Skeletal muscle cell (primary cell): ENCODE data around the gene TRIO.

Experiments used
- DNase-seq: peaks from one replicate; pipeline ENCODE4 v3.0.0-alpha.2; 2010; ENCODE audit warnings: low read depth
- H3K4me3 ChIP-seq: 2 replicates; pipeline ENCODE4 v1.5.1; 2011; ENCODE audit warnings: low read depth, mild to moderate bottlenecking, control low read depth, low read length, moderate library complexity

Gene TRIO

GRCh38 chr5:14356305-14356704 lies 213.2 kb downstream of the TRIO start:
- no peak overlapping the region for H3K4me3 ChIP-seq
- no peak for DNase-seq

GRCh38 chr5:14357441-14357840 lies 214.3 kb downstream of the TRIO start:
- no peak for DNase-seq
- no peak overlapping the region for H3K4me3 ChIP-seq

- no peak for DNase-seq
- H3K4me3 ChIP-seq: no peak overlapping the region
Observed at GRCh38 chr5:14357851-14358250, 214.7 kb downstream of the TRIO start.

- DNase-seq: no peak
- no peak overlapping the region for H3K4me3 ChIP-seq
Observed at GRCh38 chr5:14358536-14358935, 215.4 kb downstream of the TRIO start.

- DNase-seq: no peak
- no peak overlapping the region for H3K4me3 ChIP-seq
Observed at GRCh38 chr5:14359069-14360043, 216.2 kb downstream of the TRIO start.

- H3K4me3 ChIP-seq: no peak overlapping the region
- DNase-seq: no peak
Observed at GRCh38 chr5:14362491-14362890, 219.3 kb downstream of the TRIO start.

- DNase-seq: no peak
Observed at GRCh38 chr5:14364096-14364495, 221.0 kb downstream of the TRIO start.

GRCh38 chr5:14364576-14365472 lies 221.7 kb downstream of the TRIO start:
- no peak for DNase-seq
- no peak overlapping the region for H3K4me3 ChIP-seq

More at GRCh38 chr5:14364096-14364495, 221.0 kb downstream of the TRIO start:
- H3K4me3 ChIP-seq: no peak overlapping the region

GRCh38 chr5:14365831-14366430 lies 222.8 kb downstream of the TRIO start:
- H3K4me3 ChIP-seq: no peak overlapping the region
- DNase-seq: no peak

- DNase-seq: no peak
Observed at GRCh38 chr5:14366763-14367162, 223.6 kb downstream of the TRIO start.

GRCh38 chr5:14367364-14367763 lies 224.2 kb downstream of the TRIO start:
- no peak overlapping the region for H3K4me3 ChIP-seq
- no peak for DNase-seq

More at GRCh38 chr5:14366763-14367162, 223.6 kb downstream of the TRIO start:
- H3K4me3 ChIP-seq: no peak overlapping the region

GRCh38 chr5:14369780-14370179 lies 226.6 kb downstream of the TRIO start:
- no peak overlapping the region for H3K4me3 ChIP-seq
- no peak for DNase-seq

- no peak for DNase-seq
Observed at GRCh38 chr5:14370386-14370785, 227.2 kb downstream of the TRIO start.

GRCh38 chr5:14373685-14374084 lies 230.5 kb downstream of the TRIO start:
- no peak for DNase-seq

More at GRCh38 chr5:14370386-14370785, 227.2 kb downstream of the TRIO start:
- H3K4me3 ChIP-seq: no peak overlapping the region

GRCh38 chr5:14374100-14374499 lies 231.0 kb downstream of the TRIO start:
- DNase-seq: no peak
- H3K4me3 ChIP-seq: no peak overlapping the region

More at GRCh38 chr5:14373685-14374084, 230.5 kb downstream of the TRIO start:
- H3K4me3 ChIP-seq: no peak overlapping the region

GRCh38 chr5:14376789-14377188 lies 233.6 kb downstream of the TRIO start:
- no peak for DNase-seq

GRCh38 chr5:14379739-14380497 lies 236.8 kb downstream of the TRIO start:
- no peak for DNase-seq
- H3K4me3 ChIP-seq: no peak overlapping the region

More at GRCh38 chr5:14376789-14377188, 233.6 kb downstream of the TRIO start:
- H3K4me3 ChIP-seq: no peak overlapping the region

GRCh38 chr5:14380712-14381111 lies 237.6 kb downstream of the TRIO start:
- DNase-seq: no peak
- H3K4me3 ChIP-seq: no peak overlapping the region

- no peak for DNase-seq
- H3K4me3 ChIP-seq: no peak overlapping the region
Observed at GRCh38 chr5:14382640-14383039, 239.5 kb downstream of the TRIO start.
